SK-N-SH (cell line): ENCODE results near the gene DEAF1.

ENCODE experiments used
- CHD2 ChIP-seq: fragments of 150-350 bp; IDR thresholded peaks from 2 replicates; pipeline ENCODE4 v1.6.1; 2018; ENCODE audit warnings: low read length; ENCODE audit not compliant: partially characterized antibody
- TF ChIP-seq, protein P1 (sequence below): fragments of 200-600 bp; sonication (generic); IDR thresholded peaks from 2 replicates; pipeline ENCODE4 v1.6.1; 2017; ENCODE audit warnings: antibody characterized with exemption, mild to moderate bottlenecking, moderate library complexity

DNA sequence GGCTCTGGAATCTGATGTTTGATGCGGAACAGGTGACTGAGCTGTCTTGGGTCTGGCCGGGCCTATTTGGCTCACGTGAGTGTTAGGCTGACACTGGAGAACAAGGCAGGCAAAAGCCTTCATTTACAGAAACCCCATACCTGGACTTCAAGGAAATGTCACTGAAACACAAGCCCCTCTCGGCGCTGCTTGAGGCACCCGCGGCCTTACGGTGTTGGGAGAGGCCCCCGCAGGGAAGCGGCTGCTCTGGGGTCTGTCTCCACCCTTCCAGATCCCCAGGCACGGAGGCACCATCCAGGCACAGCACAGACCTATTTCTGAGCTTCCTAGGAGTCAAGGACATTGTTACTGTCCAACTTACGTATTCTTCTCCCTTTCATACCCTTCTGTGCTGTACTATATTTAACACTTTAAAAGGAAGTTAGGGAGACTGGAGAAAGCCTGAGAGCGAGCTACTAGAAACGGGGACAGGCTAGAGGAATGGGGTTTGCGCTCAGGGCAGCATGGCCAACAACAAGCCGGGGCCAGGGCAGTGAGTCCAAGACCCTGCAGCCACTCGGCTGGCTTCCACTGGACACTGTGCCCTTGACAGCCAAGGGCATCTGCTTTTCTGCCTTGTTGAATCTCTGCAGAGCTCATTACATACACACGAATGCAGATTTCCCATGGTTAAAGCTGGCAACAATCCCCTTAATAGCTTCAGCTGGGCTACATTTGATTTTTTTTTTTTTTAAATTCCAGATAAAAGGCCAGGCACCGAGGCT lies 34.2 kb downstream of the DEAF1 start:
- TF ChIP-seq, protein P1, sequence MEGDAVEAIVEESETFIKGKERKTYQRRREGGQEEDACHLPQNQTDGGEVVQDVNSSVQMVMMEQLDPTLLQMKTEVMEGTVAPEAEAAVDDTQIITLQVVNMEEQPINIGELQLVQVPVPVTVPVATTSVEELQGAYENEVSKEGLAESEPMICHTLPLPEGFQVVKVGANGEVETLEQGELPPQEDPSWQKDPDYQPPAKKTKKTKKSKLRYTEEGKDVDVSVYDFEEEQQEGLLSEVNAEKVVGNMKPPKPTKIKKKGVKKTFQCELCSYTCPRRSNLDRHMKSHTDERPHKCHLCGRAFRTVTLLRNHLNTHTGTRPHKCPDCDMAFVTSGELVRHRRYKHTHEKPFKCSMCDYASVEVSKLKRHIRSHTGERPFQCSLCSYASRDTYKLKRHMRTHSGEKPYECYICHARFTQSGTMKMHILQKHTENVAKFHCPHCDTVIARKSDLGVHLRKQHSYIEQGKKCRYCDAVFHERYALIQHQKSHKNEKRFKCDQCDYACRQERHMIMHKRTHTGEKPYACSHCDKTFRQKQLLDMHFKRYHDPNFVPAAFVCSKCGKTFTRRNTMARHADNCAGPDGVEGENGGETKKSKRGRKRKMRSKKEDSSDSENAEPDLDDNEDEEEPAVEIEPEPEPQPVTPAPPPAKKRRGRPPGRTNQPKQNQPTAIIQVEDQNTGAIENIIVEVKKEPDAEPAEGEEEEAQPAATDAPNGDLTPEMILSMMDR: no peak
- no peak for TF ChIP-seq CHD2
